Measurements from ENCODE around the gene TMEM63A. TPM values are rescaled to one million over a fixed set of nuclear protein-coding genes. Genes with fewer than 3 reads are reported as not detected.
A peak's percentile ranks its signal among the peaks of the same experiment; 100 is the strongest.

The TMEM63A gene
- total and polyA plus RNA-seq, 11 donors = 13.7 to 42.7 (median 25.3) TPM

DNA sequence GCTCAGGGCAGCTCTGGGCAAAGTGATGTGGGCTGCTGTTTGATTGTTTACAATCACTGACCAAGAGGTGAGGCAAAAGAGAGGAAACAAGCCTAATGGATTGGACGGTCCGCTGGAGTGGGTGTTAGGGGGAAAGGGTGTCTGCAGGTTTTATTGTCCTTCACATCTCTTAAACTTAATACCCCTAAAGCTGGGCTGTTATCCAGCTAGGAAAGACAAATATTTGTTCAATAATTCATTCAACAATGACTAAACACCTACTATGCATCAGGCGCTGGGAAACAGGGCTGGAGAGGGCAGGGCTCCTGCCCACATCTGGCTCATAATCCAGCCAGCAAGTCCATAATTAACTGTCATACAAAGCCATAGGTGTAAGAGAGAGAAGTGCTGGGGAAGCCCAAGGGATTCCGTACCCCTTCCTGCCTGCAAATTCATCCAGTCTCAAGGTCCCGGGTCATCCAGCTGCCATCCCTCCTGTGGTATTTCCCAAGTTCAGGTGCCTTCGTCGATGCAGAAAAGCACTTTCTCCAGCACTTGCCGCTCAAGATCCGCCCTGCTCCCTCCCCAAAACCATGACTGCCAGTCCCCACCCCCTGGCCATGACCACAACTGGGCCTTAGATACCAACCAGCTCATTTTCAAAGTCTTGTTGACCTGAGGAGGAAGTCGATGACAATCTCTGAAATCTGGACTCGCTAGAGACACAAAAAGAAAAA lies 10.7 kb downstream of the TMEM63A start:
- Histone ChIP-seq H3K27me3 (no peaks in the 10 kb centered on the region), H3K9me3 (no peaks in the 10 kb centered on the region), H3K4me1 (peaks cover 0 to 8% (median 0%) of the 10 kb centered on the region in 12 donors), H3K27ac (no peak overlapping the region), H3K4me3 (no peak overlapping the region), H3K36me3 (peaks cover 0 to 98% (median 87%) of the 10 kb centered on the region in 9 donors)
- WGBS, 4 donors = 80 to 86% (median 82%) methylated on average over 11 of the region's 11 CpGs
- DNase-seq (no peak), ATAC-seq (no peak)
- intact Hi-C loops (cut with DNase I) = loop anchor here in 1 of 10 donors (10.0 kb wide), 1 partner anchor 103 kb away; no protein-coding TSS in a partner anchor
- TF ChIP-seq POLR2A (IDR thresholded peaks at IDR 0.05) (no peak), CTCF (IDR thresholded peaks at IDR 0.05) (no peak)

DNA sequence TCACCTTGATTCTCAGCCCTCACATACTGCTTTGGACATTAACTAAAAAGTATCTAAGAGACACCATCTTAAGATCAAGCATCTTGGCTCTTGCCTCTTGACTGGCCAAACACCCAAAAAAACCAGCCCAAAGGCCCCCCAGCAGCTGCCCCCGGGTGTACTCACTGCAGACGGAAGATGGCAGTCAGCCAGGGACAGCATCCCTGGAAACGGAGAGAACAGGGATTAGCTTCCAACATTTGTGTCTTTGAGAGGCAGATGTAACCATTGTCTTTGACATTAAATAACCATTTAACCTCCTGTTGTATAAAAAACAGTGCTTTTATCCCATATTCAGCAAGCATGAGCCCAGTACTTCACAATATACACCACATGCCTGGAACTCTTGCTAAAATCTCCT lies 11.3 kb downstream of the TMEM63A start:
- DNase-seq (no peak), ATAC-seq (no peak)
- TF ChIP-seq POLR2A (IDR thresholded peaks at IDR 0.05) (no peak), CTCF (IDR thresholded peaks at IDR 0.05) (no peak)
- H3K4me1 ChIP-seq = peaks cover 0 to 14% (median 0%) of the 10 kb centered on the region in 12 donors
- intact Hi-C loops (cut with DNase I) = loop anchor here in 1 of 10 donors (10.0 kb wide), 1 partner anchor 104 kb away; no protein-coding TSS in a partner anchor
- H3K4me3 ChIP-seq = no peak overlapping the region
- no peaks in the 10 kb centered on the region for H3K27me3 ChIP-seq
- no peaks in the 10 kb centered on the region for H3K9me3 ChIP-seq
- H3K36me3 ChIP-seq = peaks cover 0 to 99% (median 89%) of the 10 kb centered on the region in 9 donors
- 51 to 79% (median 66%) methylated on average over 3 of the region's 3 CpGs for WGBS, 4 donors
- no peak overlapping the region for H3K27ac ChIP-seq

DNA sequence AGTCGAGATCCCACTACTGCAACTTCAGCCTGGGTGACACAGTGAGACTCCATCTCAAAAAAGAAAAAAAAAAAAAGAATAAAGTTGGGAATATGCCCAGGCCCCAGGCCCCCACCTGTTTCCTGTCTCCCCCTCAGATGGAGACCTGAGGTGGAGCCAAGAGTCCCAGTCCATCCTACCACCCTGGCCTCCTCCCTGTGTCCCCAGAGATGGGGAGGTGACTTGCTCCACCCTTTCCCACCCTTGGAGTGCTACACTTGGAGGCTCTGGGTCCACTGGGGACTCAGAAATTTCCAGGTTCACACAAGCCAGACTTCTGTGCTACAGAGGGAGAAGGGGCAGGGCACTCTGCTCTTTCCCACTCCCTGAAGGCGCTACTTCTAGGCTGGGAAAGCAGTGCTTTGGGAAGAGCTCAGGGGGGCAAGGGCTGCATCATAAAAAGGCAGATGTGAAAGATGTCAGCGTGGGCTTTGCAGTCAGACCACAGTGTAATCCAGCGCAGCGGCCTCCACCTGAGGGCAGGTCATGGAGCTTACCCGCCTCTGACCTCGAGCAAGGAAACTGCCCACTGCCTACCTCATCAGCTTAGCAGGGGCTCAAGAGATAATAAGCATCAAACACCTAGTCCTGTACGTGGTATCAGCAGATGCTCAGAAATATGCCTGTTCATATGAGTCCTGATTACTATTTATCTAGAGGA lies 13.4 kb downstream of the TMEM63A start:
- DNase-seq (no peak), ATAC-seq (peak; percentile 54 to 67 (median 62))
- Histone ChIP-seq H3K4me1 (peaks cover 0 to 19% (median 0%) of the 10 kb centered on the region in 12 donors), H3K36me3 (peaks cover 0 to 100% (median 92%) of the 10 kb centered on the region in 9 donors), H3K27me3 (no peaks in the 10 kb centered on the region), H3K4me3 (no peak overlapping the region), H3K9me3 (no peaks in the 10 kb centered on the region), H3K27ac (no peak overlapping the region)
- WGBS, 4 donors = 86 to 91% (median 87%) methylated on average over 8 of the region's 8 CpGs
- intact Hi-C loops (cut with DNase I) = loop anchor here in 1 of 10 donors (10.0 kb wide), 1 partner anchor 106 kb away; no protein-coding TSS in a partner anchor
- TF ChIP-seq POLR2A (IDR thresholded peaks at IDR 0.05) (no peak), CTCF (IDR thresholded peaks at IDR 0.05) (no peak)

GRCh38 chr1:225866981-225867380 lies 15.2 kb downstream of the TMEM63A start:
- ATAC-seq (no peak), DNase-seq (no peak)
- Histone ChIP-seq H3K27ac (peak overlapping the region in 1 of 12 donors; percentile 44), H3K27me3 (no peaks in the 10 kb centered on the region), H3K4me1 (peaks cover 0 to 19% (median 0%) of the 10 kb centered on the region in 12 donors), H3K4me3 (no peak overlapping the region), H3K36me3 (peaks cover 0 to 100% (median 97%) of the 10 kb centered on the region in 9 donors), H3K9me3 (no peaks in the 10 kb centered on the region)
- intact Hi-C loops (cut with DNase I) = loop anchor here in 1 of 10 donors (10.0 kb wide), 1 partner anchor 108 kb away; no protein-coding TSS in a partner anchor
- WGBS, 4 donors = 69 to 84% (median 72%) methylated on average over 6 of the region's 6 CpGs
- TF ChIP-seq POLR2A (IDR thresholded peaks at IDR 0.05) (no peak), CTCF (IDR thresholded peaks at IDR 0.05) (no peak)

Measured in heart left ventricle (tissue), 16 donors.